T-helper 2 cell (primary cell): Measurements from ENCODE around the gene PLA2G4A.

Experiments
- DNase-seq, 5 experiments: peaks; one replicate each; pipeline versions ENCODE4 v3.0.0 to v3.0.0-alpha.2; 2012 to 2022

Gene PLA2G4A

DNA sequence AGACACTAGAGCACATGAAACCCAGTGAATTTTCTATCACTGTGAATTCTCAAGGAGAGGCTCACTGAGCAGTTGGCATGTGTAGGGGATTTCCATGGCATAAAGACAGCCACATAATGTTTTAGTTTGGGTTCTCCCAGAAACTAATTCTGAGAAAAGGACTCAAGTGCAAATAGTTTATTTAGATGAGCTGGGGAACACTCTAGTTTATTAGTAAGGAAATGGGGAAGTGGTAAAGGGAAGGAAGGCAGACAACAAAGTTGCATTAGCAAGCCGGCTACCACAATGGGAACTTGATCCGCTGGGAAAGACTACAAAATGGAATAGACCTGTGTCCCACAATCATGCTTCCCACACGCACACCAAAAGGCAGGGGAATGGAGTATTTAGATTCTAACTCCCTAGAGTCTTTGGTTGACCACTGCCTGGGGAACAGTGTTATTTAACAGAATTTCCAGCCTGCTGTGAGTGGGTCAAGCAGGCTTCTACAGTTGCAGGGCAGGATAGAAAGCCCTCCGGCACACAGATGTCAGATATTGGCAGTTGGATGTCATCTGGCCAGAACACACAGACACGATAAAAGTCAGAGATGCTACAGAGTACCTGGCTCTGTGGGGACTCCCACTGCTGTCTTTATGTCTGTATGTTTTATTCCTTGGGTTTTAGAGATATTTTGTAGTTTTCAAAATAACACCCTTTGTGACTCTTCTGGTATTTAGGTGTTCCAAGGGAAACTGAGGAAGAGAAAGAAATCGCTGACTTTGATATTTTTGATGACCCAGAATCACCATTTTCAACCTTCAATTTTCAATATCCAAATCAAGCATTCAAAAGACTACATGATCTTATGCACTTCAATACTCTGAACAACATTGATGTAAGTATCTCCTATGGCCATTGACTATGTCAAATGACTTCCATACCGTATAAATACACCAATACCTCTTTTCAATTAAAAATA lies 150.1 kb downstream of the PLA2G4A start:
- no peak for DNase-seq

DNA sequence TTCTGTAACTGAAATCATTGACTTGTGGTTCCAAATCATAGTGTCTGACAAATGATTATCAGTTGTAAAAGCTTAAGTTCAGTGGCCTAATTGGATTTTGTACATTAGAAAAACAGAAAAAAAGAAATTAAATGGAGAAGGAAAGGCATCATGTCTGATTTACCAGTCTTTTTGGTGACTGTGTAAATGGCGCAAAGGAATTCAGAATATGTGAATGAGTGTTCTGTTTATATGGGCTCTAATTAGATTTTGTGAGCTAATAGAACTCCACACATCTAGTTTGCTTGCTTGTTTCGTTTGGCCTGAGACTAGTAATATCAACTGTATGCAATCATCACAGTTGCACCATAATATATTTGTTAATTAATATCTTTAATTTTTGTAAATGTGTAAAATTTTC lies 151.7 kb downstream of the PLA2G4A start:
- no peak for DNase-seq

GRCh38 chr1:186982116-186982515 lies 153.4 kb downstream of the PLA2G4A start:
- DNase-seq = no peak

DNA sequence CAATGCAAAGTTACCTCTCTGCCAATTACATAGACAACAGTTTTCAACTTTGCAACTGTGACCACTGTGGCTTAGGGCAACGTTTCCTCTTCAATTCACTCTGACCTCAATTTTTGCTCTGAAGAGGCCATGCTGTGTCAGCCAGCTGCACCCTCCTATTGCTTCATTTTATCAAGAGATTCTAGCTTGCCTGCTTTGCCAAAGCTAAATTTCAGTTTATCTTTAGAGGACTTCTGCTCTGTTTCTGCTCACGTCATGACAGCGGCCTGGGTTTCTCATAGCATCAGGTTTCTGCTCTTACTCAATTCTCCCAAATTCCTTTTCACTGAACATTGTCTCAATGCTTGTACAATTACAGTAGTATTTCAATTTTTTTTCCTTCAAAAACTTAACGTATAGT lies 154.6 kb downstream of the PLA2G4A start:
- peak in 1 of 5 experiments; percentile 53 for DNase-seq

DNA sequence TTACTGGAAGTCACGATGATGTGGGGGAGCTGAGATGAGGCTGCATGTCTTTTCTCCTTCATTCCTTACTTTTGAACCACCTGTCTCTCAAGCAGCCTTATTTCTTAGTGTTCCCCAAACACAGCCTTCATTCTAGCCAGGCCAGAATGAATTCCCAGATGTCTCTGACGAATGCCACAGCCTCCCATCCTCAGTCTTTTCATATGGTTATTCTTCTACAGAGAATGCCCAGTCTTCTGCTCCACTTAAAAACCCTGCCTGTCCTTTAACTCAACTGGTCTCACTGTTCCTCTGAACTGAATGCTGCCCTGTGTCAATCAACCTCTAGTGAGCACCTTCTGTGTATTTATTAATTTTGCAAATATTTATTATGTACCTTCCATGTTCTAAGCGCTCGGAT lies 156.2 kb downstream of the PLA2G4A start:
- no peak for DNase-seq

- peak in 1 of 5 experiments; percentile 50 for DNase-seq
These were observed 157.2 kb downstream of the PLA2G4A start for GRCh38 chr1:186985889-186986491.

DNA sequence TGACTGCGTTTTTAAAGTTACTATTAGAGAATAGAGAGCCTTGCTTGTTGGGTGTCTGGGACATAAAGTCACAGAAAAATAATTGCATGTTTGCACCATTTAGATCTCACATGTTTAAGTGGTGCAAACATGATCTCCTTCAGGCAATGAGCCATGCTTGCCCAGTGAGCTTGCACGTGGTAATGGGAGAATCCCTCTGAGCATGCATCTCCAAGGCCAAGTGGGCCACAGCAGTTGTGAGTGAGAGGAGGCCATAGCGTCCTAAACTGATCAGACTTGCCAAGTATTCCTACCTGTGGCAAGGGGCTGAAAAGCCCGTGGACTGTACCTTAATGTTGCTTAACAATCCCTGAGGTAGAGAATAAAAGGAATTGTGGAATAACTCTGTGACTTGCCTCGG lies 158.3 kb downstream of the PLA2G4A start:
- DNase-seq = no peak

DNA sequence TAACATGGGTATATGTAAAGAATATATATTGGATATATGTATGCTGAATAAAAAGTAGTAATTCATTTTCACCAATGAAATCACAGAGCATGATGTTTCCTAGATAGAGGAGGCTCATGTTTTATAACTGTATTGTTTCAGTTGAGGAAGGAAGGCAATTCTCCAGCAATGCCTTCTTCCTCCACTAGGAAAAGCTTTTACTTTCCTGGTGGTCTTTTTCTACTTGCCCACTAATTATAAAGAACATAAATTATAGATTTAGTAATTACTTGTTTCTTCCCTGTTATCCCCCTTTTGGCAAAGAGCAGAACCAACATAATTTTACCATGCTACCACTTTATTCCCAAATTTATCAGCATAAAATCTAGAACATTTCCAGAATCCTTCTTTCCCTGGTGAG lies 159.0 kb downstream of the PLA2G4A start:
- DNase-seq = no peak

- DNase-seq = no peak
These were observed 165.2 kb downstream of the PLA2G4A start for GRCh38 chr1:186993996-186994395.

DNA sequence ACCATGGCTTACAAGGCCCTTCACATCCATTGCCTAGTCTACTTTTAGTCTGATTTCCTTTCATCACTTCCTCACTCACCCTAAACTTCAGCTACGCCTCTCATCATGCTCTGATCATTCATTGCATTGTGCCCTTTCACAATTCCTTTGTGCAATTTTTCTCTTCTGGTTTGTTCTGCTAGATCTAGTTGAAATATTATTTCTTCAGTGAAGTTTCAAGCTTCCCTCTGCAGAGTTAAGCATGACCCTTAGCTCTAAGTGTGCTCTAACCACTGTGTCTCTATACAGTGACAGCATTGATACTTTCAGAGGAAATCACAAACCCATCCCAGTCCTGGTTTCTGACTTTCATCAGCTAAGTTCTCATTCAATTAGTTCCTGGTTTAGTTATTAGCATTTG lies 166.1 kb downstream of the PLA2G4A start:
- peak in 1 of 5 experiments; percentile 31 for DNase-seq

DNA sequence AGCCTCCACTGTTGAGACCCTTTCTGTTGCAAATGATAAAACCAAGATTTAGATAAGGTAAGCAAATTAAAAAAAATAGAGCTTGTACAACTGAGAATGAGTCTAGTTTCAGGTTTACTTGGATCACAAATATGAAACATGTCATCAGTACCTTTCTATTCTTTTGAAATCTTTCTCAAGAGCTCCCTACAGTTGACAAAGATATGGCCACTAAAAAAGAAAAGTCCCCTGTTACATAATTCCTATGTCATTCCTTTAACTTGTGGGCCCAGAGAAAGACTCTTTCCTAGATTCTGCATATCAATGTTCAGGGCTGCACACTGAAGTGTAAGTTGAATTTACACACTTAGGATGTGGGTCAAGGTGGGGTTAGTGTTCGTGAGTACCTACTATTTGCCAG lies 168.1 kb downstream of the PLA2G4A start:
- DNase-seq = peak in 1 of 5 experiments; percentile 67

GRCh38 chr1:186997877-186998276 lies 169.1 kb downstream of the PLA2G4A start:
- no peak for DNase-seq

DNA sequence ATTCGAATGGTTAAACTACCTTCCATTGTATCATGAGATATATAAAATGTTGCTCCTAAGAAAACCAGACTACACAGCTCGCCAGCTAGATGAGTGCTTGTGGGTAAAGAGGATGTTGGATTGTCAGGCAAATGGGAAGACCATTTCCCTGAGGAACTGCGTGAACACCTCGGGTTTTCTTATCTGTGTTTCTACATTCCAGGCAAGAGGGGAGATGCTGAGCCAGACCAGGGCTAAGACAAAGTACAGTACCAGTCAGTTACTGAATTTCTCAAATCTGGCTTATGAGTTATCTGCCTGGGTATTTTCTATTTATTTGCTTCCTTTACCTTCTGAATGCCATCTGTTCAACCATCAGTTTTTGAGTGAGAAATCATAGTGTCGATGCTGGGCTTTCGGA lies 170.8 kb downstream of the PLA2G4A start:
- no peak for DNase-seq

DNA sequence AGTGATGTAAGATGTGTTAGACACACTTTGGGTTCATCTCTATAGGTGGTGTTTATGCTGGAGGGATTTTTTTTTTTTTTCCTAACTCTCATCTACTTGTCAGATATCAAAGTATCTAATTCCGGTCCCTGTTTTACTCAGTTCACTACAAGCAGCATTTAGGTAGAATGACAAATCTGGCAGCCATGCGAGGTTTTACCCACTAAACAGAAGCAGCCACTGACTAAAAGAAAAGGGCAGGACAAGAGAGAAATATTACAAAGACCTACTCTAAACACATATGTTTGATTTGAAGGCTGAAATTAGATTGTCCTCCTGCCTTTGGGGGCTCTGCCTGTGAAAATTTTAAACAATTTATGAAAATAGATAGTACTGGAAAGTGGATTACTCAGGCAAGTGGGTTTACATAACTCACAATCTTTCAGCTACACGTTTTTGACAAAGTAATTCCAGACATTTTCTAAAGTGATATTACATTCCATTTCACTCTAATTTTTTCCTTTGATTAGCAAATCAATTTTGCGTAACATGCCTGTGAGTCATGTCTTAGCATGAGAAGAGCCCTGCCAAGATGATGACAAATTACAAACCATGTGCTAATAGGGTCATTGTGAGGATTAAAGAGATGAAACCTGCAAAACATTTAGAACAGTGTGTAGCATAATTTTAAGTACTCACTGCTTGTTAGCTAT lies 172.6 kb downstream of the PLA2G4A start:
- DNase-seq = no peak

DNA sequence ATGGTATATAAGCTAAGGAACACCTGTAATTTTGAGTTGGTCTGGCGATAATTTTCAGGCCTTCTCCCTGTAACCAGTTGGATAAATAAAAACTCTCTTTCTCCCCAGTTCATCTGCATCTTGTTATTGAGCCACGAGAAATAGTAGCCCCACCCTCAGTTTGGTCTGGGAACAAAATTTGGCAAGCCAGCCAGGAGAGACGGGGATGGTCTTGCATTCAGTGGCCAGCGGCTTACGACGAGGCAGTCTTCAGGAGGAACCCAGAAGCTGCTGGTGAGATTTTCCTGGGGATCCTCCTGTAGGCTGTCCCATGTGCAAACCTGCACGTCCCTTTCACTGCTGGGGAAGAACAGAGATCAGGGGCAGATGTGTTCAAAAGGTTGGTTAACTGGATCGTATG lies 174.6 kb downstream of the PLA2G4A start:
- no peak for DNase-seq

GRCh38 chr1:187006896-187007295 lies 178.1 kb downstream of the PLA2G4A start:
- no peak for DNase-seq

- no peak for DNase-seq
These were observed 180.6 kb downstream of the PLA2G4A start for GRCh38 chr1:187009320-187009719.

- peak in 1 of 5 experiments; percentile 86 for DNase-seq
These were observed 182.0 kb downstream of the PLA2G4A start for GRCh38 chr1:187010571-187011309.

- DNase-seq = no peak
These were observed 184.9 kb downstream of the PLA2G4A start for GRCh38 chr1:187013582-187014200.

DNA sequence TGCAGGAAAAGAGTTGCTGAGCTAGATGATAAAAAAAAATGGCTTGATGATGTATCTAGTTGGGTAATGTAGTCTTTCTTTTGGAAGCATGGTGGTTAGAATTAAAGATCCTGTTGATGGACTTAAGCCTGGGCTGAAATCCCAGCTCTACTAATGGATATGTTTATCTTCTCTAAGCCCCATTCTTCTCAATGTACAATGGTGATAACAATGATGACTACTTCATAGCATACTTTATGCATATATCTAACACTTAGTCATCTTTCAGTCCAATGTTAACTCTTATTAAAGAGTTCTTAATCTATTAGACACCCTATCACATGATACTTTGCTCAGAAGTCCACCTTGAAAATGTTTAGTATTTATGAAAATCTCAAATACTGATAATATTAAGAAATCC lies 189.5 kb downstream of the PLA2G4A start:
- DNase-seq = no peak

DNA sequence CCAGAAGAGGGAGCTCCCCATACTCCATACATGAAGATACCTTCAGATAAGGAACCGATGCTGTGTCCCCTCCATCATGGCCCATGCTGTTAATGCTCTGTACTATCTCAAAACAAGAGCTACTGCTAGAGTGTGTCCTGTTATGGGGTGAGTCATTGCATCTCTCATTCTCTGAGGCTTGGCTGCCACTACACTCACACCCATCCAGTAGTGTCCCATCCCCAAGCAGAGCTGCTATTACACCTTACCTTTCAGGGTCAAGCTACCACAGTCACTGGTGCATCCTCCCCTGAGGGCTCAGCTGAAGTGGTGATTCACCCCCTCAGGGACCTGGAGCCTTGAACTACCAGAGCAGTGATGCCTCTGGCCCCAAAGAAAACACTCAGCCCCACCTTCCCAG lies 198.5 kb downstream of the PLA2G4A start:
- no peak for DNase-seq

DNA sequence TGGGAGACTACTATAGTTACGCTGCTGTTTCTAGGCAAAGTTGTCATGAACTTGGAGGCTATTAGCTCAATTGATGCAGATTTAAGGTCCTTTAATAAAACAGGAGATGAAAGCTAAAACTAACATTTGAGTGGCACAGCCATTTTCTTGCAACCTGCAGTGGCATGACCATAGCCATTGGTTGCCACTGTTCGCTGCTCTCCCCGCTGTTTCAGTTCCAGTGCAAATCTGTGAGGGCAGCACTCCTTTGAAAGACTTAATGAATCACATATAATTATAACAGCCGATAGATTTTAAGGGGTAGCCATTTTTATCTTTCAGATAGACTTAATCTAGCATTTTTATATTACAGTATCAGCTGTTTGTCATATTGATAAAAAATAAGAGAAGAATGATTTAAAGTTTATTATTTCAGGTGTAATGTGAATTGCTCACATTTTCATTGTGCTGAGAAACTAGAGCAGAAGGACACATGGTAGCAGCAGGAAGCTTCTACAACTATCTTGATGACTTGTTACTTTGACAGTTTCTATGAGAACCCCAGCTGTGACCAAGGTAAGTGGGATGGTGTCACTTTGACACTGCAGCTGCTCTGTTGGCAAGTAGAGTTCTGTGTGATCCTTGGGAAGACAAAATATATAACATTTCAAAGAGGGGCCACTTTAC lies 203.7 kb downstream of the PLA2G4A start:
- DNase-seq = no peak
